Lower lobe of right lung (tissue), 2 donors: Measurements from ENCODE around the gene MAPKAPK2. TPM values are rescaled to one million over a fixed set of nuclear protein-coding genes. Genes with fewer than 3 reads are reported as not detected.

Experiments
- ATAC-seq, 2 donors: fragments of 200-7000 bp; cut with Tn5 transposase; one replicate each; pipeline ENCODE4 v1.9.1; 2020 to 2022; ENCODE audit warnings: mild to moderate bottlenecking in 2 of 2, moderate library complexity in 2 of 2
- DNase-seq: peaks from one replicate; pipeline ENCODE4 v3.0.0-alpha.2; 2020
- H3K27ac ChIP-seq: fragments of 200-600 bp; one replicate; pipeline ENCODE4 v1.8.0; 2022
- H3K27me3 ChIP-seq: fragments of 200-600 bp; one replicate; pipeline ENCODE4 v1.8.0; 2022; ENCODE audit warnings: low read depth
- H3K36me3 ChIP-seq: fragments of 200-600 bp; one replicate; pipeline ENCODE4 v1.8.0; 2022; ENCODE audit warnings: mild to moderate bottlenecking
- H3K4me1 ChIP-seq: fragments of 200-600 bp; one replicate; pipeline ENCODE4 v1.8.0; 2022
- H3K4me3 ChIP-seq: fragments of 200-600 bp; one replicate; pipeline ENCODE4 v1.8.0; 2022; ENCODE audit warnings: mild to moderate bottlenecking
- H3K9me3 ChIP-seq: fragments of 200-600 bp; one replicate; pipeline ENCODE4 v1.8.0; 2022
- intact Hi-C: fragments of 100-400 bp; cut with DNase I; formaldehyde crosslinking; loops from one replicate; pipeline ENCODE4 v1.11.0; 2022
- total RNA-seq: library from RNA; stranded (reverse); fragmentation: NEBNext Ultra II Directional; extraction: Animal tissue kit (Norgen Biotek cat#: 25700); gene quantifications from one replicate; pipeline ENCODE4 v1.2.1, GENCODE V29; 2021
- TF ChIP-seq, protein P1 (sequence below): fragments of 200-600 bp; IDR thresholded peaks from one replicate; pipeline ENCODE4 v1.8.0; 2022; ENCODE audit warnings: antibody characterized with exemption, mild to moderate bottlenecking
- donor health status: DM: no; HTN: yes; CAD: no; lungs with severe emphysema.

Gene MAPKAPK2
- total RNA-seq, 1 donor from 2014 or later, result 87.0 TPM

DNA sequence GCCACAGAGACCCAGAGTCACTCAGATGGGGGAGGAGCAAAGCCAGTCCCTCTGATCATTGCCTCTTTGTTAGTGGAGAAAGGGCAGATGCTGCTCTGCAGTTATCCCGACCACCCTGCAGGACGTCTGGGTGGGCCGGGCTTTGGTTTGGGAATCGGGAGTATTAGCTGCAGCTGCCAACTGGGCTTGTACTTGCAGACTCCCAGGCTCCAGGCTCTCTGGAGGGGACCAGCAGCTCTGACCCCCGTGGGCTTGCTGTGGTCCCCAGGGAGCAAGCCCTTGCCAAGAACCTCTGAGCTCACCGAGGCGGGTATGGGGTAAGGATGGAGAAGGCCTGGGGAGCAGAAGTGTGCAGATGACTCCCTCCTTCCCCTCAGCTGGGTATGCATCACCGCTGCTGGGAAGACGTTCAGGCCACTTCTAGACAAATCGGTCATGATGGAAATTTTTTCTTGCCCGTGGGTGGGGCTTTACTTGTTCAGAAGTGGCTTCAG lies 21.6 kb downstream of the MAPKAPK2 start:
- Histone ChIP-seq H3K27me3 (no peaks in the 10 kb centered on the region), H3K9me3 (no peaks in the 10 kb centered on the region), H3K27ac (no peak overlapping the region), H3K4me3 (no peak overlapping the region), H3K36me3 (no peaks in the 10 kb centered on the region), H3K4me1 (peaks cover 86% of the 10 kb centered on the region)
- intact Hi-C loops, result no loop called here
- DNase-seq (no peak), ATAC-seq (peak in 1 of 2 donors; percentile 26)
- TF ChIP-seq, protein P1, sequence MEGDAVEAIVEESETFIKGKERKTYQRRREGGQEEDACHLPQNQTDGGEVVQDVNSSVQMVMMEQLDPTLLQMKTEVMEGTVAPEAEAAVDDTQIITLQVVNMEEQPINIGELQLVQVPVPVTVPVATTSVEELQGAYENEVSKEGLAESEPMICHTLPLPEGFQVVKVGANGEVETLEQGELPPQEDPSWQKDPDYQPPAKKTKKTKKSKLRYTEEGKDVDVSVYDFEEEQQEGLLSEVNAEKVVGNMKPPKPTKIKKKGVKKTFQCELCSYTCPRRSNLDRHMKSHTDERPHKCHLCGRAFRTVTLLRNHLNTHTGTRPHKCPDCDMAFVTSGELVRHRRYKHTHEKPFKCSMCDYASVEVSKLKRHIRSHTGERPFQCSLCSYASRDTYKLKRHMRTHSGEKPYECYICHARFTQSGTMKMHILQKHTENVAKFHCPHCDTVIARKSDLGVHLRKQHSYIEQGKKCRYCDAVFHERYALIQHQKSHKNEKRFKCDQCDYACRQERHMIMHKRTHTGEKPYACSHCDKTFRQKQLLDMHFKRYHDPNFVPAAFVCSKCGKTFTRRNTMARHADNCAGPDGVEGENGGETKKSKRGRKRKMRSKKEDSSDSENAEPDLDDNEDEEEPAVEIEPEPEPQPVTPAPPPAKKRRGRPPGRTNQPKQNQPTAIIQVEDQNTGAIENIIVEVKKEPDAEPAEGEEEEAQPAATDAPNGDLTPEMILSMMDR, result no peak

DNA sequence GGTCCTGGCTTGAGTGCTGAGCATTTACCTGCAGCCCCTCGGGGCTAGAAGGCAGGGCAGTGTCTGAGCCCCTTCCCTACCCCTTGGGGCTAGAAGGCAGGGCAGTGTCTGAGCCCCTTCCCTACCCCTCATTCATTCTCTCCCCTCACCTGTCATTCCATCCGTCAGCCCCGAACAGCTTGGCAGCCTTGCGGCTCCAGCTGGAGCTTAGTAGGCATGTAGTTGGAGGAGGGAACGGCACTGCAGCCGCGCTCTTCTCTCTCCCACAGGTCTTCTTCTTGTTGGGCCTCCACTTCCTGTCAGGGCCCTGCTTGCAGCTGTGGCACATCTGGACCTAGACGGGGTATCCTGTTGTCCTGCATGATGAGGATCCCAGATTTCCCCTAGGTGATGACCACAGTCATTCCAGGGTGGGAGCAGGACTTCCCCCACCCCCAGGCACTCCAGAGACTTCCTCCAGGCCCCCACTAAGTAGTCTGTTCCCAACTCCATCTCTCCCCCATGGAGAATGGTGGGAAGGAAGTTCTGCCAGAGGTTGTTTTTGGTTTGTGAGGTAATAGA lies 22.2 kb downstream of the MAPKAPK2 start:
- DNase-seq, result no peak
- H3K9me3 ChIP-seq, result no peaks in the 10 kb centered on the region
- intact Hi-C loops, result no loop called here
- H3K27me3 ChIP-seq, result no peaks in the 10 kb centered on the region
- H3K4me1 ChIP-seq, result peaks cover 86% of the 10 kb centered on the region
- H3K4me3 ChIP-seq, result no peak overlapping the region
- TF ChIP-seq, protein P1, result no peak
- no peak overlapping the region for H3K27ac ChIP-seq
- H3K36me3 ChIP-seq, result no peaks in the 10 kb centered on the region
- ATAC-seq, result no peak

DNA sequence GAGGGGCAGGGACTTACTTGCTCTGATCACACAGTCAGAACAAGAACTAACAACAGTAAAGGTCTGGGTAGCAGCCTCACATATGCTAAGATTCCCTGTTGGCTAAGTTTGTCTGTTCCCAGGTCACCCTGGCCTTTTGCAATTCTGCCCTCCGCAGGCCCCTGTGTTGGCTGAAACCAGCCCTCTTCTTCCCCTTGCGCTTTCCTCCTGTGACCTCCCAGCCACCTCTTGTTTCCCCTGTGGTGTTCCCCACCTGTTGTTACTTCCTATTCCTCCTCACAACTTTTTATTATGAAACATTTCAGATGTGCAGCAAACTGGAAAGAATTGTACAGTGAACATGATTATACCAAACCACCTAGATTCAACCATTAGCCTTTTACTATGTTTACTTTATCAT lies 23.4 kb downstream of the MAPKAPK2 start:
- Histone ChIP-seq H3K9me3 (no peaks in the 10 kb centered on the region), H3K36me3 (no peaks in the 10 kb centered on the region), H3K4me3 (no peak overlapping the region), H3K27me3 (no peaks in the 10 kb centered on the region), H3K27ac (no peak overlapping the region), H3K4me1 (peaks cover 84% of the 10 kb centered on the region)
- intact Hi-C loops, result no loop called here
- DNase-seq, result no peak
- TF ChIP-seq, protein P1, result no peak
- ATAC-seq, result peak; percentile 6 to 14

DNA sequence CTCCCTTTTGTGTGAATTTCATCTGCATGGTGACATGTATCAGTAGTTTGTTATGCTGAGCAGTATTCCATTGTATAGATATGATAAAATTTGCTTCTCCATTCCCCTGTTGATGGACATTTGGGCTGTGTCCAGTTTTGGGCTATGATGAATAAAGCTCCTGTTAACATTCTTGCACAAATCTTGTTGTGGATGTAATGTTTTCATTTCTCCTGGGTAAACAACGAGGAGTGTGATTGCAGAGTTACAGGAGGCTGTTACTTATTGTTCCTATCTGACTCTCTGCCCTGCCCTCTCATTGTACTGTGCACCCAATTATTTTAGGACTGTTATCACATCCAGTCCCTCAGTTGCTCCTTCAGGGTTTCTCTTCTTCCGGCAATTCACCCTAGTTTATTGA lies 24.2 kb downstream of the MAPKAPK2 start:
- H3K27ac ChIP-seq, result no peak overlapping the region
- no peaks in the 10 kb centered on the region for H3K9me3 ChIP-seq
- DNase-seq (no peak), ATAC-seq (peak in 1 of 2 donors; percentile 36)
- H3K27me3 ChIP-seq, result no peaks in the 10 kb centered on the region
- H3K4me3 ChIP-seq, result no peak overlapping the region
- TF ChIP-seq, protein P1, result no peak
- intact Hi-C loops, result no loop called here
- H3K4me1 ChIP-seq, result peaks cover 86% of the 10 kb centered on the region
- no peaks in the 10 kb centered on the region for H3K36me3 ChIP-seq

DNA sequence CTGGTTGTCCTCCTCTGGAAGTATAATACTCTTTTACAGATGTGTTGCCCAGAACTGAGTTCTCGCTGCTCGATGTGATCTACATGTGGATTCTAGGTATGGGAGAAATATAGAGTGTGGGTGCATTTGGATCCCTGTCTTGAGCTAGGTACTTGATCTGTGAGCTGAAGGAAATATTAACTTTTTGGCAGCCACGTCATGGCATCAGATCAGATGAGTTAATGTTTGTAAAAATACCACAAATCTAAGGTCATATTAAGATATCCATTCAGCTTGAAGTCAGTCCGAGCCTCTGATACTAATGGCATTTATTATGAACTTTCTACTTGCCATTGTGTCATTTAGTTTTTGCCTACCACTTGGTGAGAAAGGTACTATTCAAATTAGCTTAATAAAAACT lies 24.6 kb downstream of the MAPKAPK2 start:
- Histone ChIP-seq H3K27me3 (no peaks in the 10 kb centered on the region), H3K9me3 (no peaks in the 10 kb centered on the region), H3K27ac (no peak overlapping the region), H3K4me3 (no peak overlapping the region), H3K36me3 (no peaks in the 10 kb centered on the region), H3K4me1 (peaks cover 86% of the 10 kb centered on the region)
- TF ChIP-seq, protein P1, result no peak
- ATAC-seq, result no peak
- no peak for DNase-seq
- intact Hi-C loops, result no loop called here
